ENCODE results near the gene FREM1. TPM values are rescaled to one million over a fixed set of nuclear protein-coding genes. Genes with fewer than 3 reads are reported as not detected.

FREM1 gene
- total RNA-seq, 2 experiments from 2014 or later: not detected

GRCh38 chr9:14775917-14776316 is 134.3 kb downstream of the FREM1 start:
- Mint-ChIP-seq H3K4me3 (no peak overlapping the region), H3K27me3 (peaks cover 8% of the 10 kb centered on the region), H3K27ac (no peak overlapping the region), H3K9me3 (ENCODE audit: low read depth) (no peaks in the 10 kb centered on the region), H3K4me1 (no peaks in the 10 kb centered on the region), H3K36me3 (no peaks in the 10 kb centered on the region)
- CTCF ChIA-PET: no interaction called here
- DNase-seq (no peak), ATAC-seq (no peak)

GRCh38 chr9:14770592-14770991 is 139.6 kb downstream of the FREM1 start:
- H3K4me3 Mint-ChIP-seq: no peak overlapping the region
- ATAC-seq: no peak
- no peaks in the 10 kb centered on the region for H3K36me3 Mint-ChIP-seq
- CTCF ChIA-PET: interaction anchor here (1.1 kb wide), 1 partner anchor 110 kb away, joined by 3 read pairs; no protein-coding TSS in a partner anchor
- peaks cover 27% of the 10 kb centered on the region for H3K27me3 Mint-ChIP-seq
- H3K4me1 Mint-ChIP-seq: no peaks in the 10 kb centered on the region
- DNase-seq: no peak
- no peak overlapping the region for H3K27ac Mint-ChIP-seq
- no peaks in the 10 kb centered on the region for H3K9me3 Mint-ChIP-seq (ENCODE audit: low read depth)

DNA sequence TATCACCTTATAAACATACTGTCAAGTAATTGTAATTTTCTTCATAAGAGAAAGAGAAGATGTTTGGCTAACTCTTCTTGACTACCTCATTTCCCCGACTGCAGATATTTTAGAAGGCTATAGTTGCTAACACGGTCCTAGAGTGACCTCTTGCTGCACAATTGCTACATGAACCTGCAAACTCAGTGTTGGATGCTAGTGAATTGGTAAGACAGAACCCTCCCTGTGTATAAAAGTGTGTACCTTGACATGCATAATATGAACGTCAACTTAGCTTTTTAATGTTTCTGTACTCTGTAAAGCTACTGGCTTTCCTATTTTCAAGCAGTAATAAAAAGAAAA is 141.0 kb downstream of the FREM1 start:
- no peaks in the 10 kb centered on the region for H3K36me3 Mint-ChIP-seq
- ATAC-seq: no peak
- peaks cover 29% of the 10 kb centered on the region for H3K27me3 Mint-ChIP-seq
- DNase-seq: no peak
- H3K4me3 Mint-ChIP-seq: no peak overlapping the region
- CTCF ChIA-PET: interaction anchor here (1.1 to 2.3 kb wide), 10 partner anchors 11 to 304 kb away, joined by 3 to 10 read pairs (median 4); partner anchors contain the start of gene ZDHHC21
- H3K4me1 Mint-ChIP-seq: no peaks in the 10 kb centered on the region
- no peak overlapping the region for H3K27ac Mint-ChIP-seq
- no peaks in the 10 kb centered on the region for H3K9me3 Mint-ChIP-seq (ENCODE audit: low read depth)

GRCh38 chr9:14768405-14769229 is 141.6 kb downstream of the FREM1 start:
- ATAC-seq: no peak
- CTCF ChIA-PET: interaction anchor here (0.7 to 2.3 kb wide), 12 partner anchors 10 to 304 kb away, joined by 3 to 10 read pairs (median 4); partner anchors contain the start of gene ZDHHC21
- Mint-ChIP-seq H3K4me1 (no peaks in the 10 kb centered on the region), H3K4me3 (no peak overlapping the region), H3K36me3 (no peaks in the 10 kb centered on the region), H3K9me3 (ENCODE audit: low read depth) (no peaks in the 10 kb centered on the region), H3K27me3 (peaks cover 29% of the 10 kb centered on the region), H3K27ac (no peak overlapping the region)
- no peak for DNase-seq

GRCh38 chr9:14766299-14766698 is 143.9 kb downstream of the FREM1 start:
- H3K27me3 Mint-ChIP-seq: peaks cover 34% of the 10 kb centered on the region
- CTCF ChIA-PET: interaction anchor here (1.0 to 1.6 kb wide), 2 partner anchors 23 to 105 kb away, joined by 3 to 4 read pairs; no protein-coding TSS in a partner anchor
- H3K4me1 Mint-ChIP-seq: no peaks in the 10 kb centered on the region
- H3K9me3 Mint-ChIP-seq (ENCODE audit: low read depth): no peaks in the 10 kb centered on the region
- no peaks in the 10 kb centered on the region for H3K36me3 Mint-ChIP-seq
- no peak for DNase-seq
- H3K27ac Mint-ChIP-seq: no peak overlapping the region
- no peak for ATAC-seq
- no peak overlapping the region for H3K4me3 Mint-ChIP-seq

DNA sequence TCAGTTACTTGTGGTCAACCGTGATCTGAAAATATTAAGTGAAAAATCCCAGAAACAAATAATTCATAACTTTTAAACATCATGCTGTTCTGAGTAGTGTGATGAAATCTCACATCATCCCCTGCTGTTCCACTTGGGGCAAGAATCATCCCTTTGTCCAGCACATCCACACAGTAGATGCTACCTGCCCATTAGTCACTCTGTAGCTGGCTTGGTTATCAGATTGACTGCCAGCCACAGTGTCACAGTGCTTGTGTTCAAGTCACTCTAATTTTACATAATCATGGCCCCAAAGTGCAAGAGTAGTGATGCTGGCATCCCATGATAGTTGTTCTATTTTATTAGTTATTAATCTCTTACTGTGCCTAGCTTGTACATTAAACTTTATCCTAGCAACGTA is 148.6 kb downstream of the FREM1 start:
- Mint-ChIP-seq H3K27ac (no peak overlapping the region), H3K27me3 (peaks cover 24% of the 10 kb centered on the region), H3K36me3 (no peaks in the 10 kb centered on the region), H3K4me3 (no peak overlapping the region), H3K9me3 (ENCODE audit: low read depth) (no peaks in the 10 kb centered on the region), H3K4me1 (no peaks in the 10 kb centered on the region)
- CTCF ChIA-PET: no interaction called here
- DNase-seq: no peak
- no peak for ATAC-seq

DNA sequence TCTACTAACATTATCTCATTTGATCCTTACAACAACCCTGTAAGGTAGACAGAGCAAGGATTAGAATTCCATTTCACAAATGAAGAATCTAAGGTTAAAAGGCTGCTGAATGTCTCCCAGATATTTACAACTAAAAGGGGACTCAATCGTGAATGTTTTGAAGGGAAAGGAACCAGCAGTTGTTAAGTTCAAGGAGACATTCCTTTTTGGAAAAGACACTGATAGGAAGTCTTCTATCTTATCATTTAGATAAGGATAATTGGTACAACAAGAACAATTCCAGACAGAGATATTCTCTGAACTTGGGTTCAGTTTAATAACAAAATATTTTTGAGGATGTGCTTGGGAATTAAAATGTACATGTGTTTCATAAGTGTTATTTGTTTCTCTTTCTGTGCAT is 150.2 kb downstream of the FREM1 start:
- CTCF ChIA-PET: no interaction called here
- ATAC-seq (no peak), DNase-seq (no peak)
- Mint-ChIP-seq H3K36me3 (no peaks in the 10 kb centered on the region), H3K27ac (no peak overlapping the region), H3K4me3 (no peak overlapping the region), H3K9me3 (ENCODE audit: low read depth) (no peaks in the 10 kb centered on the region), H3K4me1 (no peaks in the 10 kb centered on the region), H3K27me3 (peaks cover 18% of the 10 kb centered on the region)

- Mint-ChIP-seq H3K4me1 (no peaks in the 10 kb centered on the region), H3K4me3 (no peak overlapping the region), H3K27me3 (peaks cover 19% of the 10 kb centered on the region), H3K9me3 (ENCODE audit: low read depth) (no peaks in the 10 kb centered on the region), H3K36me3 (no peaks in the 10 kb centered on the region), H3K27ac (no peak overlapping the region)
- CTCF ChIA-PET: interaction anchor here (1.4 kb wide), 1 partner anchor 12 kb away, joined by 5 read pairs; no protein-coding TSS in a partner anchor
- ATAC-seq (no peak), DNase-seq (no peak)
These were observed 153.9 kb downstream of the FREM1 start for GRCh38 chr9:14756291-14756690.

GRCh38 chr9:14752871-14753270 is 157.4 kb downstream of the FREM1 start:
- no peaks in the 10 kb centered on the region for H3K36me3 Mint-ChIP-seq
- H3K4me3 Mint-ChIP-seq: no peak overlapping the region
- CTCF ChIA-PET: no interaction called here
- no peaks in the 10 kb centered on the region for H3K9me3 Mint-ChIP-seq (ENCODE audit: low read depth)
- H3K27ac Mint-ChIP-seq: no peak overlapping the region
- no peak for DNase-seq
- H3K4me1 Mint-ChIP-seq: no peaks in the 10 kb centered on the region
- ATAC-seq: no peak
- peaks cover 33% of the 10 kb centered on the region for H3K27me3 Mint-ChIP-seq

DNA sequence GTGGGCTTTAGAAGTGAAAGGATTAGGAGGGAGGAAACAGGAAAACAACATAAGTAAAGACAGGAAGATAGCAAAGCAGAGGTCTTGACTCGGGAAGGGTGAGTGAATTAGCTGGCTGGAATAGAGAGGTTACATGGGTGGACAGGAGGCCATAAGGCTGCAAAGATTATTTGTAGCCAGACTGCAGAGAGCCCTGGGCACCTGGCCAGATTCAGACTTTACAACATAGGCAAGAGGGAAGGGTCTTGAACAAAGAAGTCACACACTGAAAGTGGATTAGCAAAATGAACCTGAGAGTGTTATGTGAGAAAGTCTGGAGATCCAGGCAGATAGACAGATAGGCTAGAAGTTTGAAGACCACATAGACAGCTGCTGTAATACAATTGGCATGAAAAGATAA is 158.0 kb downstream of the FREM1 start:
- no peak for ATAC-seq
- Mint-ChIP-seq H3K9me3 (ENCODE audit: low read depth) (no peaks in the 10 kb centered on the region), H3K36me3 (no peaks in the 10 kb centered on the region), H3K4me1 (no peaks in the 10 kb centered on the region), H3K4me3 (no peak overlapping the region), H3K27me3 (peaks cover 33% of the 10 kb centered on the region), H3K27ac (no peak overlapping the region)
- CTCF ChIA-PET: interaction anchor here (2.1 kb wide), 1 partner anchor 16 kb away, joined by 6 read pairs; no protein-coding TSS in a partner anchor
- DNase-seq: no peak

- H3K27me3 Mint-ChIP-seq: peaks cover 39% of the 10 kb centered on the region
- CTCF ChIA-PET: interaction anchor here (1.2 to 2.1 kb wide), 2 partner anchors 14 to 17 kb away, joined by 3 to 6 read pairs; no protein-coding TSS in a partner anchor
- no peak overlapping the region for H3K4me3 Mint-ChIP-seq
- H3K27ac Mint-ChIP-seq: no peak overlapping the region
- no peaks in the 10 kb centered on the region for H3K9me3 Mint-ChIP-seq (ENCODE audit: low read depth)
- DNase-seq: no peak
- H3K36me3 Mint-ChIP-seq: no peaks in the 10 kb centered on the region
- no peak for ATAC-seq
- H3K4me1 Mint-ChIP-seq: no peaks in the 10 kb centered on the region
These were observed 159.4 kb downstream of the FREM1 start for GRCh38 chr9:14750821-14751220.

DNA sequence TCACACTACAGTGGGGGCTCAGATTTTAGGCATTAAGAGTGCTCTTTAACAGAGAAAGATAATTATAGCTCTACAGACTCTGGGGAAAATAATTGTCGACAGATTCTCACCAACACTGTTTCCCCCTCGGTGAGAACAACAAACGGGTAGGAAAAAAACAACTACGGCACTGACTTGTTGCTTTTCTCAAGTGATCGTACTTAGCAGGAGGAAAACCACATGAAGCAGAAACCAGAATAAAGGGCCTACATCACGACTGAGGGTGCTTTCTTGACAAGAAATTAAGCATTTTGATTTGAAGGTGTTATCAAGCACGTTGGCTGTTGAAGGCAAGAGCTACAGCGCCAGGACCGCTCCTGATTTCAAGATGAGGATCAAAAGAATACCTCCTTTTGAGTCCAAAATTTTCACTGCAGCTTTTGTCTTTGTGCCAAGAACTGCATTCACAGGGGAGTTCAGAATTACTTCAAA is 160.5 kb downstream of the FREM1 start:
- DNase-seq (no peak), ATAC-seq (no peak)
- no peaks in the 10 kb centered on the region for H3K9me3 Mint-ChIP-seq (ENCODE audit: low read depth)
- no peaks in the 10 kb centered on the region for H3K36me3 Mint-ChIP-seq
- H3K27ac Mint-ChIP-seq: no peak overlapping the region
- CTCF ChIA-PET: no interaction called here
- H3K27me3 Mint-ChIP-seq: peaks cover 41% of the 10 kb centered on the region
- H3K4me3 Mint-ChIP-seq: no peak overlapping the region
- H3K4me1 Mint-ChIP-seq: no peaks in the 10 kb centered on the region

DNA sequence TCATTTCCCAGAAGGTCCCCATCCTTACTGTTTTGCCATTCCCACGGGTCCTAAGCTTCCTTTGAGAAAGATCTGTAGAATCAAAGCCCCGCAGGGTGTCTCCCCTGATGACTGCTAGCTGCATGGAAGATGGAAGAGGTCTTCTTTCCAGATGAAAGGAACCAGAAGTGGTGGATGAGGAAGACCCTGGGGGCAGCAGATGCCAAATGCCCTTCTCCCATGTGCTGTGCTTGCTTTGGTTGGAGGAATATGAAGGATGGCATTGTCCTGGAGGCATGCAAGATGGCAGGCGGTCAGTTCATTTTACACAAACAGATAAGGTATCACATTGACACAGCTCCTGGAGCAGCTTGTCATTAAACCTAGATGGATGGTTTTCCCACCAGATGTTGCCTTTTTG is 161.9 kb downstream of the FREM1 start:
- Mint-ChIP-seq H3K4me1 (no peaks in the 10 kb centered on the region), H3K4me3 (no peak overlapping the region), H3K27me3 (peaks cover 43% of the 10 kb centered on the region), H3K27ac (no peak overlapping the region), H3K9me3 (ENCODE audit: low read depth) (no peaks in the 10 kb centered on the region), H3K36me3 (no peaks in the 10 kb centered on the region)
- CTCF ChIA-PET: no interaction called here
- DNase-seq (no peak), ATAC-seq (no peak)

GRCh38 chr9:14747111-14747510 is 163.1 kb downstream of the FREM1 start:
- CTCF ChIA-PET: no interaction called here

More at GRCh38 chr9:14747111-14747510, 163.1 kb downstream of the FREM1 start:
- no peaks in the 10 kb centered on the region for H3K4me1 Mint-ChIP-seq
- H3K9me3 Mint-ChIP-seq (ENCODE audit: low read depth): no peaks in the 10 kb centered on the region
- no peak overlapping the region for H3K27ac Mint-ChIP-seq
- H3K27me3 Mint-ChIP-seq: peaks cover 36% of the 10 kb centered on the region
- no peaks in the 10 kb centered on the region for H3K36me3 Mint-ChIP-seq
- H3K4me3 Mint-ChIP-seq: no peak overlapping the region
- no peak for ATAC-seq
- DNase-seq: no peak

All from activated CD8-positive, alpha-beta memory T cell treated with anti-CD3 and anti-CD28 coated beads, Interleukin-2, amount 10 ng/mL, durations not matched to agents 7 days and 5 days (primary cell).